CD4-positive, alpha-beta T cell treated with Interleukin-4 for 4 hours (primary cell): Measurements from ENCODE around the gene CIB1.
"Not testable (repeated sequence)": the region's sequence is repeated elsewhere in the genome, so short reads cannot be mapped to it uniquely, and the experiment has no call there.

Source experiments
- DNase-seq: peaks from one replicate; pipeline ENCODE4 v3.0.0-alpha.2; 2020

CIB1 gene

GRCh38 chr15:90191344-90191687, 42.4 kb downstream of the CIB1 start:
- DNase-seq: no peak

GRCh38 chr15:90190606-90191343, 43.0 kb downstream of the CIB1 start:
- DNase-seq: no peak

GRCh38 chr15:90189781-90190467, 43.8 kb downstream of the CIB1 start:
- DNase-seq: no peak

GRCh38 chr15:90188914-90189748, 44.6 kb downstream of the CIB1 start:
- DNase-seq: no peak

- DNase-seq: not testable (repeated sequence)
Measured at GRCh38 chr15:90188065-90188464, 45.7 kb downstream of the CIB1 start.

- DNase-seq: no peak
Measured at GRCh38 chr15:90187257-90187868, 46.4 kb downstream of the CIB1 start.

GRCh38 chr15:90184786-90185704, 48.7 kb downstream of the CIB1 start:
- peak; percentile 31 for DNase-seq

GRCh38 chr15:90184119-90184785, 49.5 kb downstream of the CIB1 start:
- DNase-seq: no peak

GRCh38 chr15:90181776-90182175, 52.0 kb downstream of the CIB1 start:
- no peak for DNase-seq
